GM12878 (cell line): ENCODE results near the gene GNAL. TPM values are rescaled to one million over a fixed set of nuclear protein-coding genes. Genes with fewer than 3 reads are reported as not detected.
"Not testable (repeated sequence)": the region's sequence is repeated elsewhere in the genome, so short reads cannot be mapped to it uniquely, and the experiment has no call there.

Experiments
- ATAC-seq: fragments of 200-7000 bp; cut with Tn5 transposase; 3 replicates; pipeline ENCODE4 v1.9.1; 2020; ENCODE audit warnings: mild to moderate bottlenecking, moderate library complexity
- BruUV-seq: library from RNA; stranded (reverse); fragments of 400-500 nt; replicated peaks from 2 replicates; lab custom pipeline; 2021; lab: Mats Ljungman, UMichigan
- CTCF ChIA-PET: fragments of 300-600 bp; sonication (Branson Sonifier 250); formaldehyde crosslinking; extraction: SDS; loops from one replicate; lab custom pipeline; 2021; ENCODE audit warnings: inconsistent platforms; lab: Yijun Ruan, JAX
- POLR2A ChIA-PET: fragments of 350-600 bp; formaldehyde crosslinking; extraction: SDS; loops from one replicate; lab custom pipeline; 2021; ENCODE audit warnings: inconsistent platforms; lab: Charles Lee
- RAD21 ChIA-PET: fragments of 300-600 bp; sonication (Branson Sonifier 250); formaldehyde crosslinking; loops from one replicate; lab custom pipeline; 2023; ENCODE audit warnings: antibody characterized with exemption; ENCODE audit not compliant: unreplicated experiment; lab: Charles Lee
- SMC1A ChIA-PET: fragments of 300-600 bp; sonication (Branson Sonifier 250); formaldehyde crosslinking; loops from one replicate; lab custom pipeline; 2023; ENCODE audit not compliant: unreplicated experiment, uncharacterized antibody; lab: Charles Lee
- DNase-seq: peaks from one replicate; pipeline ENCODE4 v3.0.0-alpha.2; 2011; ENCODE audit warnings: low read depth, low spot score
- FAIRE-seq: peaks from 3 replicates; lab custom pipeline; 2011; peaks lifted over from hg19 to GRCh38; lab: Jason Lieb, UNC
- H2AFZ ChIP-seq: 2 replicates; pipeline ENCODE4 v1.6.0; 2011; ENCODE audit warnings: low read depth, low read length, control low read depth; ENCODE audit not compliant: control insufficient read depth
- H3K27ac ChIP-seq: 2 replicates; pipeline ENCODE4 v1.5.1; 2011; ENCODE audit warnings: control low read depth; ENCODE audit not compliant: control insufficient read depth, insufficient read depth
- H3K27me3 ChIP-seq, 2 experiments: replicated peaks in 1 of 2; 2 replicates each; pipeline versions ENCODE4 v1.6.0 to v1.6.1; 2011; ENCODE audit warnings: low read length in 1 of 2; ENCODE audit not compliant: control insufficient read depth in 2 of 2, insufficient read depth in 2 of 2
- H3K36me3 ChIP-seq, 2 experiments: 2 replicates each; pipeline ENCODE4 v1.5.1; 2011; ENCODE audit warnings: low read length in 1 of 2; ENCODE audit not compliant: control insufficient read depth in 2 of 2, insufficient read depth in 2 of 2
- H3K4me1 ChIP-seq: 2 replicates; pipeline ENCODE4 v1.6.1; 2011; ENCODE audit warnings: mild to moderate bottlenecking, low read length, moderate library complexity, mixed read lengths; ENCODE audit not compliant: control insufficient read depth, insufficient read depth
- H3K4me2 ChIP-seq: 2 replicates; pipeline ENCODE4 v1.6.0; 2011; ENCODE audit warnings: control low read depth; ENCODE audit not compliant: control insufficient read depth, insufficient read depth
- H3K4me3 ChIP-seq: fragments of 200-600 bp; sonication (generic); 2 replicates; pipeline ENCODE4 v1.5.1; 2016
- H3K79me2 ChIP-seq: 2 replicates; pipeline ENCODE4 v1.6.0; 2011; ENCODE audit warnings: low read length; ENCODE audit not compliant: control insufficient read depth, insufficient read depth
- H3K9ac ChIP-seq: 2 replicates; pipeline ENCODE4 v1.8.0; 2011; ENCODE audit warnings: low read length, control low read depth, mixed read lengths; ENCODE audit not compliant: control insufficient read depth, insufficient read depth
- H3K9me3 ChIP-seq: replicated peaks from 3 replicates; pipeline ENCODE4 v1.5.1; 2011; ENCODE audit warnings: mild to moderate bottlenecking, low read length; ENCODE audit not compliant: control insufficient read depth, insufficient read depth
- H4K20me1 ChIP-seq: 2 replicates; pipeline ENCODE4 v1.6.0; 2011; ENCODE audit not compliant: control insufficient read depth, insufficient read depth
- BCL11A ChIP-seq: IDR thresholded peaks from 2 replicates; pipeline ENCODE4 v1.6.1; 2011; ENCODE audit warnings: low read depth, low read length
- IRF5 ChIP-seq: fragments of 450-650 bp; IDR thresholded peaks from 2 replicates; pipeline ENCODE4 v1.6.1; 2017; ENCODE audit warnings: borderline replicate concordance
- NR2C2 ChIP-seq: IDR thresholded peaks from 2 replicates; pipeline ENCODE4 v1.6.1; 2011; ENCODE audit warnings: borderline replicate concordance, low read depth; ENCODE audit not compliant: control insufficient read depth, insufficient read length
- PAX8 ChIP-seq: fragments of 450-650 bp; IDR thresholded peaks from 2 replicates; pipeline ENCODE4 v1.6.1; 2017; ENCODE audit warnings: mild to moderate bottlenecking, moderate library complexity
- POLR2A ChIP-seq: IDR thresholded peaks from 2 replicates; pipeline ENCODE4 v1.6.1; 2011; ENCODE audit warnings: low read depth, mild to moderate bottlenecking, low read length
- RELB ChIP-seq: fragments of 450-650 bp; IDR thresholded peaks from 2 replicates; pipeline ENCODE4 v1.6.1; 2017; ENCODE audit warnings: low read depth, mild to moderate bottlenecking, moderate library complexity
- STAT3 ChIP-seq: IDR thresholded peaks from 2 replicates; pipeline ENCODE4 v1.6.1; 2011; ENCODE audit warnings: low read depth, low read length, improper control_type of control experiment
- SUZ12 ChIP-seq: fragments of 200-600 bp; sonication (generic); IDR thresholded peaks from one replicate; pipeline ENCODE4 v1.6.1; 2018; ENCODE audit warnings: antibody characterized with exemption, mild to moderate bottlenecking; ENCODE audit not compliant: unreplicated experiment
- TCF12 ChIP-seq: IDR thresholded peaks from 2 replicates; pipeline ENCODE4 v1.6.1; 2011; ENCODE audit warnings: low read depth, mild to moderate bottlenecking, low read length
- TCF7 ChIP-seq: IDR thresholded peaks from 2 replicates; pipeline ENCODE4 v1.6.1; 2014; ENCODE audit warnings: antibody characterized with exemption, borderline replicate concordance
- ZBTB40 ChIP-seq: fragments of 450-650 bp; IDR thresholded peaks from 2 replicates; pipeline ENCODE4 v1.6.1; 2016; ENCODE audit warnings: mild to moderate bottlenecking, moderate library complexity, borderline replicate concordance
- WGBS: methylation state at CpG from one replicate; pipeline ENCODE4 v1.1.6; 2016; ENCODE audit warnings: low lambda C conversion rate; ENCODE audit not compliant: insufficient replicate concordance, insufficient coverage; ENCODE audit errors: missing lambda C conversion rate; 5-methylcytosine and 5-hydroxymethylcytosine counted together
- in situ Hi-C: fragments of 300-500 bp; cut with MboI; formaldehyde crosslinking; loops from 9 replicates; pipeline ENCODE4 v1.14.3; 2018; ENCODE audit warnings: mixed read lengths
- intact Hi-C: fragments of 100-400 bp; cut with micrococcal nuclease; formaldehyde crosslinking; loops from one replicate; pipeline ENCODE4 v1.14.2; 2022; ENCODE audit not compliant: unreplicated experiment
- polyA plus RNA-seq, 11 experiments: library from polyadenylated mRNA; depleted of rRNA in 4 of 11; unstranded in 6 of 11; stranded (reverse) in 5 of 11; fragments of >200 nt; fragmentation: Nextera tagmentation in 4 of 11; fragmentation: Illumina TruSeq in 1 of 11; extraction: Ambion mirVana in 4 of 11; extraction: Trizol in 1 of 11; gene quantifications; 1 replicate in 1 of 11; 2 replicates in 10 of 11; pipeline versions ENCODE4 v1.2.1 to v1.2.3, GENCODE V29; 2011 to 2016; ENCODE audit warnings: inconsistent platforms in 2 of 11, missing spikeins in 2 of 11, low read depth in 1 of 11
- total RNA-seq, 4 experiments: library from RNA; depleted of rRNA in 3 of 4; stranded (reverse); fragments of >200 nt in 3 of 4; fragmentation: Illumina TruSeq in 1 of 4; extraction: Trizol in 1 of 4; gene quantifications; 2 replicates each; pipeline versions ENCODE4 v1.2.1 to v1.2.3, GENCODE V29; 2013 to 2021

Gene GNAL
- total and polyA plus RNA-seq, 10 of the 15 experiments (the other 5 are each of a cell fraction or from before 2014, with no cell fraction given): 0.02 to 0.39 (median 0.05) TPM; not detected in 5

- H4K20me1 ChIP-seq, SMC1A ChIA-PET, CTCF ChIA-PET, DNase-seq, H3K4me2 ChIP-seq, POLR2A ChIA-PET, intact Hi-C loops, H3K27me3 ChIP-seq, H3K9ac ChIP-seq, RAD21 ChIA-PET, H3K9me3 ChIP-seq, H3K36me3 ChIP-seq, H2AFZ ChIP-seq, H3K27ac ChIP-seq, in situ Hi-C loops, H3K4me3 ChIP-seq, BruUV-seq, H3K4me1 ChIP-seq, H3K79me2 ChIP-seq, ATAC-seq, FAIRE-seq: not testable (repeated sequence)
- 73% methylated on average over 5 of the region's 5 CpGs for WGBS
These were observed 230.5 kb downstream of the GNAL start for GRCh38 chr18:11919522-11919921.

- no peaks in the 10 kb centered on the region for H3K36me3 ChIP-seq
- peaks cover 8% of the 10 kb centered on the region; the same call in 1 of the 2 replicates for H3K4me1 ChIP-seq
- in situ Hi-C loops (no loop called here), intact Hi-C loops (no loop called here)
- ATAC-seq: no peak
- ChIA-PET RAD21 (interaction anchor here (1.9 kb wide), 1 partner anchor 14 kb away, joined by 5 read pairs; no protein-coding TSS in a partner anchor), SMC1A (interaction anchor here (1.1 to 5.0 kb wide), 2 partner anchors 9 to 14 kb away, joined by 4 to 22 read pairs; no protein-coding TSS in a partner anchor), CTCF (interaction anchor here (5.7 kb wide), 1 partner anchor 15 kb away, joined by 35 read pairs; no protein-coding TSS in a partner anchor), POLR2A (no interaction called here)
- H3K79me2 ChIP-seq: no peaks in the 10 kb centered on the region
- H3K4me2 ChIP-seq: no peak overlapping the region
- no peak for FAIRE-seq
- 87% methylated on average over 3 of the region's 3 CpGs for WGBS
- DNase-seq: no peak
- no peak overlapping the region for H3K9ac ChIP-seq
- no TSS peak for BruUV-seq
- no peaks in the 10 kb centered on the region for H3K27me3 ChIP-seq
- H3K9me3 ChIP-seq: no peaks in the 10 kb centered on the region
- H4K20me1 ChIP-seq: no peaks in the 10 kb centered on the region
- H2AFZ ChIP-seq: no peak overlapping the region
- no peak overlapping the region for H3K27ac ChIP-seq
- H3K4me3 ChIP-seq: no peak overlapping the region
- TF ChIP-seq TCF12: no peak
- TF ChIP-seq POLR2A: no peak
- TF ChIP-seq IRF5: no peak
- no peak for TF ChIP-seq SUZ12
- TF ChIP-seq TCF7: no peak
- no peak for TF ChIP-seq BCL11A
- no peak for TF ChIP-seq PAX8
- TF ChIP-seq STAT3: no peak
- no peak for TF ChIP-seq RELB
- no peak for TF ChIP-seq ZBTB40
- TF ChIP-seq NR2C2: no peak
These were observed 234.4 kb downstream of the GNAL start for GRCh38 chr18:11923450-11923849.
